Measurements from ENCODE around the gene TTC6.

Gene TTC6

GRCh38 chr14:37585971-37586796, 9.2 kb upstream of the TTC6 start:
- no peak for DNase-seq (ENCODE audit: low read depth)

DNA sequence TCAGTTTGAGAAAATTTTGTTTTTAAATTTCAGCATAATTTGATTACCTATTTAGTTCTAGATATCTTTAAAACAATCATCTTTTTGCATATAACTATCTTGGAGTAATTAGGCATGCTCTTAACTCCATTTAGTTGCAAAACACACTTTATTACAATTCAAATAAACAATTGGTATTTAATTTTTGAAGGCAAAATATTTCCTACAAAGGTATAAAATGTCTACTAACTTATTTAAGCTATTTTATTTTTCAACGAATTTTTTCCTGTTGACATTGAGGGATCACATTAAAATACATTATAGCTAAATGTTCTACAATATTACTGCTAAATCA, 8.7 kb upstream of the TTC6 start:
- no peak for DNase-seq (ENCODE audit: low read depth)

GRCh38 chr14:37587131-37587803, 8.2 kb upstream of the TTC6 start:
- no peak for DNase-seq (ENCODE audit: low read depth)

- DNase-seq (ENCODE audit: low read depth), result no peak
These were observed 7.4 kb upstream of the TTC6 start for GRCh38 chr14:37587881-37588666.

DNA sequence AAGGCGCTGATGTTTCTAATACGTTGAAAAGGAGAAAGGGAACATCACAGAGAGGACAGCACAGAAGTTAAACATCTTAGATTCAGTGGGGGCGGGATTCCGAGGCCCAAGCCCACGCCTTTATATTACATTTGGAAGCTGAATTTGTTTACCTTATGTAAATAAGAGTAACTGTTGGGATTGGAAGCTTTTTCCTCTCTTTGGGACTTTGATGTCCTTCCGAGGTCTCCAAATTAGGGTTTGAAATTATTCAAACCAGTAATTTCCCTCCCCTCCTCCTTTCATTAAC, 6.8 kb upstream of the TTC6 start:
- no peak for DNase-seq (ENCODE audit: low read depth)

- DNase-seq (ENCODE audit: low read depth), result no peak
These were observed 6.3 kb upstream of the TTC6 start for GRCh38 chr14:37588956-37589714.

DNA sequence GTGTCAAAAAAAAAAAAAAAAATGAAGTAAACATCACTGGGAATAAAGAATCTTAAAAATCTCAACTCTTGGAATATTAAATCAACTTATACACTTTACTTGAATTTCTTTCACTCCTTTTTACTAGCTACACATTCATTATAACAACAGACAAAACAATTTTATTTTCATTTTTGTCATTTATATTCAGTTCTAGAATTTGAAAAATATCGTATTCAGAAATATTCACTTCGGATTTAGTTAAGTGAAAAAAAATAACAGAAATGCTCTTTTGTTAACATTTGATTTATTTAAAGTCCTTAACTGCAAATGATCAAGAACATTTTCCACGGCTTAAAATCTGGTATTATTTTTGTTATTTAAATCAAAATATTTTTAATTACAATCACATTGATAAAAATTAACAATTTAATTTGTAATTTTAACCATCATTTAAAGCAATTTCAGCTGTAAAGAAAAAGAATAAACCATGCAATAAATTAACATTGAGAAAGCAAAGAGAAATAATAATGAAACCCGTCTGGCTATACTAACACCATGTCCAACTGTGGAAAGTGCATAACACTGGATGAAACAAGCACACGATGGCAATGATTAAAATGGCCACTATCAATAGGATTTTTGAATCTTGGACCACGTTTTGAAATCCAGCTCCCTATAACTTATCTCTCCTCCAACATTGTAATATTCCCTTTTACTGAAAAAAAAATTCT, 5.6 kb upstream of the TTC6 start:
- DNase-seq (ENCODE audit: low read depth), result no peak

GRCh38 chr14:37590428-37591139, 4.8 kb upstream of the TTC6 start:
- no peak for DNase-seq (ENCODE audit: low read depth)

DNA sequence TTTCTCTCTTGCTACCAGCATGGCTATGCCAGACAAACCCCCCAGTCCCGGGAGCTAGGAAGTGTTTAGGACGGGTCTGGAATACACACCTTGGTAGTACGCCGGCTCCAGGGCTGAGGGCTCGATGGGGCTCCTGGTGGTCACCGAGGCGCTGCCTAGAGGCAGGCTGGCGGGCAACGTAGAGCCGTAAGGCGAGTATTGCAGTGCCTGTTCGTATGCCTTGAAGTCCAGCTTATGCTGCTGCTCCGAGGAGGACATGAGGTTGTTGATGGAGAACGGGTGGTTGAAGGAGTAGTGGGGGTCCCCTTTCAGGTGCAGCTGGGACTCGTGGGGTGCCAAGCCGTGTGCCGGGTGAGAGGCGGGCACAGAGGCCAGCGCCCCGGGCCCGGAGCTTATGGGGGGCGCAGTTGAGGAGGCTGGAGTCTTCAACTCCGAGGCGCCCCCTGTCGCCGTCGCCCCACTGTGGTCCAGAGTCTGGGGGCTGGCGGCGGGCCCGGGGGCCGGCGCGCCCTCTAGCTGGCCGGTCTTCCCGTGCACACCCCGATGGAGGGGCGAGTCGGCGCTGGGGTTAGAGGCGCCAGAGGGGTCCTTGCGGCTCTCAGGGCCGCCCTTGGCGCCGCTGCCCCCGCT, 4.0 kb upstream of the TTC6 start:
- no peak for DNase-seq (ENCODE audit: low read depth)

- DNase-seq (ENCODE audit: low read depth), result no peak
These were observed 3.4 kb upstream of the TTC6 start for GRCh38 chr14:37591941-37592481.

DNA sequence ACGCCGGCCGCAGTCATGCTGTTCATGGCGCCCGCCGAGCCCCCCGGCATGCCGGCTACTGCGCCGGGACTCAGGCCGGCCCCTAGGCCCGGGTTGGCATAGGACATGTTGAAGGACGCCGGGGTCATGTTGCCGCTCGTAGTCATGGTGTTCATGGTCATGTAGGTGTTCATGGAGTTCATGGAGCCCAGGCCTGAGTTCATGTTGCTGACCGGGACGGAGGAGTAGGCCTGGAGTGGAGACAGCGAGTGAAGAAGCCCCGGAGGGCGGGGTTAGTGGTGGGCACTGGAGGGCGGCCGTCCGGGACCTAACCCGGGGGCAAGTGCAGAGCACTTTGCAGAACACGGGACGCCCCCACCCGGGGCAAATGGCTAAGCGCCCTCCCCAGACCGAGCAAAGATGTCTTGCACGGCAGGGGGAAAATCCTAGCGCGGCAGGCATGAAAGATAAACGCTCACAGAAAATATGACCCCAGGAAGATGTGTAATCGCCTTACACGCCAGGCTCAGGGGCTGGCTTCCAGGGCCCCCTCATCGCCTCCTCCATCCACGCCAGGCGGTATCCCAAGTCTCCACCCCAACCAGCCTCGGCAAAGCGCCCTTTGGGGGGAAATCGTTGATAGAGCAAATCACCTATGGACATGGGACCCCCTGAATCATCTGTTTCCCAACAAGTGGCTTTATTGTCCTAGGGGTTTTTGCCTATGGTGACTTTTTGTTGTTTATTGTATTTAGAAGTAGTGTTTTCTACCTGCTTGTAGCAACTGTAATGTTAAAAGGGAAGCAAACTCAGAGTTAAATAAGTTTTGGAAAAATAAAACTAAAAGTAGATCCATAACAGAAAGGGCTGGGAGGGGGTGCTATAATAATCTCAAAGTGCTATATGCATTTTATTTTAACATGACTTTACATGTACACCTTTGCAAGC, 2.7 kb upstream of the TTC6 start:
- no peak for DNase-seq (ENCODE audit: low read depth)

DNA sequence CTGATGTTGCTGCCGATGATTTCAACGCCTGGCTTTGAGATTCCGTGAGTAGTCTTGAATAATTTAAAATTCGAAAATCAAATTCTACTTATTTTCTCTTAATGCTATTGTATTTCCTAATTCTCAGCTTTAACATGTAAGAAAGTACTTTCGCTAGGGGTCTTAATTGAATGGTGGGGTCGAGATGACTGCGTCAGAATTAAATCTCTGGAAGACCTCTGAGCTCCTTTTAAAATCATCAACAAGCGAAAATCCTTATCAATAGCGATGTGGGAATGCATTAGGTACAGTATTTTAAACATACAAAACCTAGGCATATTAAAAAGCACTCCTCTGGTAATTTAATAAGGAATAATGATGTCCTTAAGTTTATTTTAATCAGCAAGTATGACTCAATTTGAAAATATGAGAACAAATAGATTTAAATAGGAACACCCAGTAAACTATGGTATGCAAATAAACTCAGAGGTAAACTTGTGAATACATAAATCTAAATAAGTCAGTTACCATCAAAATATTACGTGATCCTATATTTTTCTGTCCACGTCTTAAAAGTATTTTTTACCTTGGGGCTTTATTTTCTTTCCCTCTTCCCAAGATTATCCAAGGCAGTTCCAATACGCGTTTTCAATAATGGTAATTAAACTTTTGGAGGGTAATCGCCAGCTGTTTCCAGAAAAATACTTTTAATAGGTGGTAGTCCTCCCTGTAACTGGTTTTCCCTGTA, 1.8 kb upstream of the TTC6 start:
- no peak for DNase-seq (ENCODE audit: low read depth)

DNA sequence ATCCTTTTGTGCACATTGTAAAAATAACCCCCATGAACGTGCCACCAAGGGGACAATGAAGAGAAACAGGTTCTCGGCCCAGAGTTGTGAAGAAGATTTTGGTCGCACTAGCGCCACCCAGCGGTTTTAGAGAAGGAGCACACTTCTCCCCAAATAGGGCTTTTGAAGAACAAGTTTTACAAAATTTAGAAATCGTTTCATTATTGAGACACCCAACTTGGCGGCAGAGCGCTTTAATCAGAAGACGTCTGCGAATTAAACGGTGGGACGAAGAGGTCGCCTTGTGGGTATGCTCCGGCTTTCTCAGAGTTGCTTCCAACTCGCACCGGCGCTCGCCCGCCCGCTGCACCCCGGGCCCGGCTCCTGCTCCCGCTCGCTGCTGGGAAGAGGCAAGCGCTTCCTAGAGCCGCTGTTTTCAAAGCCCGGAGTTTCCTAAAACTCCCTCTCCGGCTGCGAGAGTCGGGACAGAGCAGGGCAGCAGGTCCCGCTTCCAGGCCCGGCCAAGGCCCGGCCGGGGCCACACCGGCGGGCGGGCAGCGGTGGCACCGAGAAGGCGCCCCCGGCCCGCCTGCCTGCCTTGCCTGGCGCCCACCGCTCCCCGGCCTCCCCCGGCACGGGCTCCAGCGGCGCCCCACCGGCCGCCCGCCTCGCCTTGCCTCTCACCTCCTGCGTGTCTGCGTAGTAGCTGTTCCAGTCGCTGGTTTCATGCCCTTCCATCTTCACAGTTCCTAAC, 1.0 kb upstream of the TTC6 start:
- DNase-seq (ENCODE audit: low read depth), result no peak

- DNase-seq (ENCODE audit: low read depth), result no peak
These were observed 586 bp downstream of the TTC6 start for GRCh38 chr14:37595809-37596621.

DNA sequence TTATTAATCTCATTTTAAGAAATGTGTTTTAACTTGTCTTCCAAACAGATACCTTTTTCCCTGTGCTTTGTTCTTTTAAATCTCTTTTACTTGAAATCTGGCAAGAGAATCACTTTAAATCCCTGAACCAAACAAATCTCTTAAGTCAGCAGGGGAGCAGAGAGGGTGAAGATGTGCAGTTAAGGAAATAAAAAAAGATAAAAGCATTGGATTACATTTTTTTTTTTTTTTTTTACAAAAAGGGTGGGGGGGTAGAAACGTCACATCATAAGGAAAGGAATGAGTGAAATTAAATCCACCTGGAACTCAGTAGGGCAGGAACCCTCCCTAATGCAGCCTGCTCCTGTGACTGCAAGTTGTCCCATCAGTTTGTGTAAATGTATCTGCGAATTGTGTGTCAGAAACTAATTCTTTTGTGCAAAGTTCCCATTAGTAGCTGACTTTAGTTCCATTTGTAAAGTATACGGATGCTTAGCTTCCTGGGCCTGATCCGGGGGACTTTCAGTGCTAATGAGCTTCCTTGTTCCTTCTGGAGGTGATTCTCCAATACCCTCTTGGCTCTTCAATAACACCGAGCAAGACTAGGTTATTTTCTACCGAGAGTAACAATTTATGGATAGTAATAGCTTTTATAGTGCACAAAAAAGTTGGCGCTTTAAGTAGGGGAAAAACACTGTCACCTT, 1.5 kb downstream of the TTC6 start:
- no peak for DNase-seq (ENCODE audit: low read depth)

DNA sequence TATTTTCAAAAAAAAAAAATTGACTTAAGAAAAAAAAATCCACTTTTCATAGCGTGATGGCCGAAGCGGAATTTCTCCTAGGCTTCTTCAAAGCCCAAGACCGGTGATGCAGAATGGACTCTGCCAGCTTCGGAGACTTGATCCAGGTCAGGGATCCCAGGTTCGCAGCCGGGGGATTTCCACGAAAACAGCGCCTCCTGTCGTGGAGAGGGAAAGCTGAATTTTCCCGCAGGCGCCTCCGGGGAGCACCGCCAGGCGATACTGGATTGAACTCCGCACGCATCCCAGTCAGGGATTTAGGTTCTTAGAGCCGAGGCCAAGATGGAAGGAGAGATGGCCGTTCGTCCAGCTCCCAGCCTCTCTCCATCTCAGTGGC, 2.1 kb downstream of the TTC6 start:
- DNase-seq (ENCODE audit: low read depth), result no peak

Data from GM04503 (cell line).